Measurements from ENCODE around the gene RAB44.
"Not testable (repeated sequence)": the region's sequence is repeated elsewhere in the genome, so short reads cannot be mapped to it uniquely, and the experiment has no call there.

Gene RAB44

GRCh38 chr6:36713846-36714245 lies 16.2 kb downstream of the RAB44 start:
- no peak for DNase-seq (ENCODE audit: low read depth in 2 of 2)

DNA sequence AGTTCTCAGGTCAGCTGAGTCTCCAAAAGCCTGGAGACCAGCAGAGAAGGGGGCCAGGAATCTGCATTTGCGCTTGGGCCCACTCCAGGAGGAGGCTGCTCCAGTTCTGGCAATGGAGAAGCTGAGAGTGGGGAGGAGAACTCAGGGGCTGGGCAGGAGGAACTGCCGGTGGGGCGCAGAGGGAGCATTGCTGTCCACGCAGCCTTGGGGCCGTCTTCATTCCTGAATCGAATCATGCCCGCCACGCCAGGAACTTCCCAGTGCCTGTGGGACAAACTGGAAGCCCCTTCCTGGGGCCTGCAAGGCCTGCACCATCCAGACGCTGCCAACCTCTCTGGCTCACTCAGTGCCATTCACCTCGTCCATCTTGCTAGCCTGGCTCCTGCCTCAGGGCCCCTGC lies 16.9 kb downstream of the RAB44 start:
- no peak for DNase-seq (ENCODE audit: low read depth in 2 of 2)

- no peak for DNase-seq (ENCODE audit: low read depth in 2 of 2)
Observed at GRCh38 chr6:36715469-36715868, 17.8 kb downstream of the RAB44 start.

DNA sequence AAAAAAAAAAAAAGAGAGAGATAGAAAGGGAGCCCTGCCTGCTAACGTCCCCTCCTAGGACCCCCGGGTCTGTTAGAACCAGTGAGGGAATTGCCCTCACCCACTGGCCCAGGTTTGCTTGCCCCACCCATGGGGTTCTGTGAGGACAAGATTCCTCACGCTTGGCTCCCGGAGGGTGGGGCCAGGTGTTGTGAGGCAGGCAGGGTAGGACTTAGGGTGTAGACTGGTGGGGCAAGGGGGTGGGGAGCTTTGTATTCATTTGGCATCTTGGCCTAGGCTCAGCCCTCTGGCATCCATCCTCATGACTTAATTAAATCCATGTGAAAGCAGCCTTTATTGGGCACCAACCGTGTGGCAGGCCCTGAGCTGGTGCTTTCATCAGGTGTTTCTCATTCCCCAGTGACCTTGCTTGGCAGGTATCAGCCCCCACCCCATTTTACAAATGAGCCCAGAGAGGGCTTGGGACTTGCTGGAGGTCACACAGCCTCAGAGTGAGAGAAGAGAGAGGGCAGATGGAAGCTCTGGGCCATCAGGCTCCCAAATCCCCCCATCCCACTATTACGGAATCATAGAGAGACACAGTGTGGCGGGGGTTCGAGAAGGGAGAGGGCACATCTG lies 19.0 kb downstream of the RAB44 start:
- no peak for DNase-seq (ENCODE audit: low read depth in 2 of 2)

DNA sequence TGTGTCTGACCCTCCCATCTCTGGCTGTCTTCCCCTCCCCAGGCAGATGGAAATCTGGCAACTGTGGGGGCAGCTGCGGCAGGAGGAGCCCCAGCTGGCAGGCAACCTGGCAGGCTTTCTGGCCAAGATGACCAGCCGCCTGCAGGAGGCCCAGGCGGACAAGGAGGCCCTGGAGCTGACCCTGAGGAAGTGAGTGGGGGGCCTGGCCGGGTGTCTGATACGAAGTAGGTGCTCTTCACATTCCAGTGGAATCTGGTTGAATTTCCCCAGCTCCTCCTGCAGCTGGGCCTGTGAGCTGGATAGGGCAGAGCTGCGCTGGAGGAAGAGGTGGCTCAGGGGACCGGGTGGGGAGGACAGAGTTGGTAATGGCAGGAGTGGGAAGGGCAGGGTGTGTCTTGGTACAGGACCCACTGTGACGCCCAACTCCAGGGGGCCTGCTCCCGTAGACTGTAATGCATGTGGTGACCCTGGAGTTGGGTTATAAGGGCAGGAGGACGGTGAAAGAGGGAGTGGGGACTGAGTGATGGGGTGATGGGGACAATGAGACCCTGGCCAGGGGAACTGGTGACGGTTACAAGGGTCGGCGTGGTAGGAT lies 19.7 kb downstream of the RAB44 start:
- no peak for DNase-seq (ENCODE audit: low read depth in 2 of 2)

DNA sequence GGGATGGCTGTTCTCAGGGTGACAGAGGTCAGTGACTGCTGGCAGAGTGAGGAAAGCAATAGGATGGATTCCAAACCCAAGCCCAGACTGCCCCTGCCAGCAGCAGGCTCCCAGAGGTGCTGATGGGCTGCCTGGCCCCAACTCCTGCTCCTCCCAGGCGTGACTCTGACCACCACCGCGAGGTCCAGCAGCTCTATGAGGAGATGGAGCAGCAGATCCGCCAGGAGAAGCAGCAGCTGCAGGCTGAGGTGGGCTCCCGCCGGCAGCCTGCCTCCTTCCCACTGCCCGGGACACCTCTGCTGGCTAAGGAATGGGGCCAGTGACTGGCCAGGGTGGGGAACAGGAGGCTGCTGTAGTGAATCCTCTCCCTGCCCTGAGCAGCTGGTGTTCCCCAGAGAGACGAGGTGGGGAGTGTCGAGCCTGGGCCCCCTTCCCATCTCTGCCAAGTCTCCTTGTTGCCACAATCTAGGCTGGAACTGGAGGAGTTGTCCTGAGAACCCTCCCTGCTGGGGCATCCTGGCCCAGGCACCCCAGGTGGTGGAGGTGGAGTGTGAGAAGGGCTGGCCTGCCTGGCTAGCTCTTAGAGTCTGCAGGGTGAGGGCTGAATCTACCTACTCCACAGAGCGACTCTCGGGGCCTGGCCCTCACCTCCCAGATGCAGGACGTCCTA lies 20.4 kb downstream of the RAB44 start:
- no peak for DNase-seq (ENCODE audit: low read depth in 2 of 2)

GRCh38 chr6:36718560-36718959 lies 20.9 kb downstream of the RAB44 start:
- DNase-seq (ENCODE audit: low read depth in 2 of 2), result no peak

DNA sequence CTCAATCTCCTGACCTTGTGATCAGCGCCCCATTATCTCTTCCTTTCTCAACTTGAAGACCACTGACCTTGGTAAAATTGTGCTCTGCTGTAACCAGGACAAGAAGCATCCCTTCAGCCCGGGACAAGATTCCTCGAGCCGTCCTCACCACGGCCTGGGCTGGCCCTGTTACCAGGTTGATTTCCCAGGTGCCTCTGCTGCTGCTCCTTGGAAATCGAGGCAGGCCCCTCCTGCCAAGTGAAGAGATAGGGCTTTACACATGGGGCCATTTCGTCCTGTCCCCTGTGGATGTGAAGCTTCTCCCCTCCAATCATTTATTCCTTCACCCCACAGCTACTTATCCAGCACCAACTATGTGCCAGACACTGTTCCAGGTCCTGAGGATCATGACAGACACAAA lies 21.5 kb downstream of the RAB44 start:
- no peak for DNase-seq (ENCODE audit: low read depth in 2 of 2)

DNA sequence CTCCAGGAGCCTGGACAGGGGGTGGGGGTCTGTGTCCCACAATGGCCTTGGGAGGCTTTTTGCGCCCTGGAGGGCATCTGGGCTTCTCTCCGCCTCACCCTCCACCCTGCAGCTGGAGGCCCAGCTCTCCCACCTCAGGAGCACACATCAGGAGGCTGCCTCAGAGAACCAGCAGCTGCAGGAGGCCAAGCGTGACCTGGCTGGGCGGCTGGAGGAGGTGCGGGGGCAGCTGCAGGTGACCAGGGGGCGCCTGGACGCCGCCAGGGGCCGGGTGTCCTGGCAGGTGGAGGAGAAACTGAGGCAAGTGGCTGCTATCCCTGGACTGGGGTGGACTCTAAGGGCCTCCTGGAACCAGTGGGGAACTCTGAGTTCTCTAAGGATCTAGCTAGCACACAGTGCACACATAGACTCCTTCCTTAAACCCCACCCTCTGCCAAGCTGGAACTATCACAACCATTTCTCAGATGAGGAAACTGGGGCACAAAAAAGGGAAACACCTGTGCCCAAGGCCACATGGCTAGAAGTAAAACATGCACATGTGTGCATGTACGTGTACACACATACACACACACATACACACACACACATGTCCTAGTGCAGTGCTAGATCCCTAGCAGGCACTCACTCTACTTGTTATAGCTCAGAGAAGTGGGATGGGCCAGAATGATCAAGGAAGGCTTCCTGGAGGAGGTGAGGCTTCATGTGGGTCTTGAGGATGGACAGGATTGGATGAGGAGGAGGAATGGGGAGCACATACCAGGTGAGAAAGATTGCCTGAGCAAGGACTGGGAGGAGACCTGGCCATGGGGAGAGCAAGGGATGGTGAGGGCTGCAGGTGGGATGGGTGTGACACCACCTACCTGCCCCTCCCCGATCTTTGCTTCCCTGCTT lies 22.9 kb downstream of the RAB44 start:
- no peak for DNase-seq (ENCODE audit: low read depth in 2 of 2)

DNA sequence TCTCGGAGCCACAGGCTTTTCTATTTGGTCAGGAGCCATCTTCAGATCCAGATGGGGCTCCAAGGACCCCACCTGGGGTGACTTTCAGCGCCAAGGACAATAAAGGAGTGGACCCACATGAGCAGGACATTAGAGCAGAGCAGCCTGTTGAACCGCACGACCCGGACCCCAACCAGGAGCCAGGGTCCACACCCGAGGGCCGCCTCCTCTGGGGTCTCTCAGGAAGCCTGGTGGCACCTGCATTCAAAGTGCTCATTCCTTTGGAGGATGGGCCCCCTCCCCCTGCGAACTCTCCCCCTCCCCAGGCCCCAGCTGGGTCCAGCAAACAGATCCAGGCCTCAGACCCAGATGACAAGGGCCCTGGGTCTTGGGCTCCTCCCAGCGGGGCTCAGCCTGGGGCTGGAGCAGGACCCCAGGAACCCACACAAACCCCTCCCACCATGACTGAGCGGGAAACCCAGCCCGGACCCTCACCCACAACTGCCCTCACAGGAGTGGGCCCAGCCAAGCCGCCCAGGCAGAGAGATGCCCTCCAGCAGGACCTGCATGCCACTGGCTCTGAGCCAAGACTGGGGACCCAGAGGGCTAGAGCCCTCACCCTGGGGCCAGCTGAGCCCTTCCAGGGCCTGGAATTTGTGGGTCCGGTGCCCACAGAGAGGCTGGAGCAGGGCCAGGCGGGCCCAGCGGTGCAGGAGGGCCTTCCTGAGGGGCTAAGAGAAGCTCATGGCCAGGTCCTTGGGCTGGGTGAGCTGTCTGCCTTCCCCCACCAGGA lies 23.9 kb downstream of the RAB44 start:
- no peak for DNase-seq (ENCODE audit: low read depth in 2 of 2)

GRCh38 chr6:36722365-36722764 lies 24.7 kb downstream of the RAB44 start:
- no peak for DNase-seq (ENCODE audit: low read depth in 2 of 2)

GRCh38 chr6:36722879-36723278 lies 25.3 kb downstream of the RAB44 start:
- no peak for DNase-seq (ENCODE audit: low read depth in 2 of 2)

DNA sequence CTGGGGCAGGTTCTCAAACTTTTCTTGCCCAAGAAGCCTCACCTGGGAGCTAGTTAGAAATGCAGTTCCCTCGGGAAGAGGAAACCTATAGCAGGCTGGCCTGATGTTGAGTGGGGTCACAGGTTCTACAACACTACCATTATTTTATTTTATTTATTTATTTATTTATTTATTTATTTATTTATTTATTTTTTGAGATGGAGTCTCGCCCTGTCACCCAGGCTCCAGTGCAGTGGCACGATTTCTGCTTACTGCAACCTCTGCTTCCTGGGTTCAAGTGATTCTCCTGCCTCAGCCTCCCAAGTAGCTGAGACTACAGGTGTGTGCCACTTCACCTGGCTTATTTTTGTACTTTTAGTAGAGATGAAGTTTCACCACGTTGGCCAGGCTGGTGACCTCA lies 26.4 kb downstream of the RAB44 start:
- not testable (repeated sequence) for DNase-seq (ENCODE audit: low read depth in 2 of 2)

GRCh38 chr6:36724514-36725390 lies 27.1 kb downstream of the RAB44 start:
- DNase-seq (ENCODE audit: low read depth in 2 of 2), result peak; percentile 28 to 66

DNA sequence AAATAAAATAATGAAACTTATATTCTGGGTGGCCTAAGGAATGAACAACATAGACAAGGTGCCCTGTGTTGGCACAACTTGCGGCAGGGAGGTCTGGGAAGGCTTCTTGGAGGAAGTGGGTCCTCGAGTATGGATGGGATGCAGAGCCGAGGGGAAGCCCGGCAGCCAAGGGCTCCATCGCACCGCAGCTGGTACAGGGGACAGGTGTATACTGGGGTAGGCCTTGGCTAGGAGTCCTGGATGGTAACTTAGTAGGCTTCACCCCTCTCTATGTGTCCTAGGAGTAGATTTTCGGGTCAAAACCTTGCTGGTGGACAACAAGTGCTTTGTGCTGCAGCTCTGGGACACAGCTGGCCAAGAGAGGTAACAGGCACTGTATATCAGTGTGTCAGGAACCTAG lies 28.0 kb downstream of the RAB44 start:
- DNase-seq (ENCODE audit: low read depth in 2 of 2), result no peak

- no peak for DNase-seq (ENCODE audit: low read depth in 2 of 2)
Observed at GRCh38 chr6:36727505-36728021, 29.9 kb downstream of the RAB44 start.

GRCh38 chr6:36728289-36729160 lies 30.9 kb downstream of the RAB44 start:
- no peak for DNase-seq (ENCODE audit: low read depth in 2 of 2)

DNA sequence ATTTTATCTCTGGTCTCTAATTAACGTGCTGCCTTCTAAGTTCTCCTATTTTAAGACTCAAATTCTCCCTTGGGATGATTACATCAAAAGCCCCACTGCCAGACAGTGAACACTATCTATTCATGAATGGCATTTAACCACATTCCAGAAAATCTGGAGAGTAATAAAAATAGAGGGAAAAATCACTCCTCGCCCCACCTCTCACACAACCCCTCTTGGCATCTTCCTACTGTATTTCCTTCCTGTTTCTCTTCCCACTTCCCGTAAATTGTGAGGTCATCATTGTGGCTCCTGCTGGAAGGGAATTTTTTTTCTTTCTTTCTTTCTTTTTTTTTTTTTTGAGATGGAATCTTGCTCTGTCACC lies 31.5 kb downstream of the RAB44 start:
- DNase-seq (ENCODE audit: low read depth in 2 of 2), result no peak

Measured in activated CD4-positive, alpha-beta T cell treated with anti-CD3 and anti-CD28 coated beads for 24 hours (primary cell).